GM18498 (cell line): Measurements from ENCODE around the gene SLC12A6.
"Not testable (repeated sequence)": the region's sequence is repeated elsewhere in the genome, so short reads cannot be mapped to it uniquely, and the experiment has no call there.

Source experiments
- ATAC-seq: cut with Tn5 transposase; IDR thresholded peaks from one replicate; pipeline ENCODE4 v1.9.1; 2021; ENCODE audit warnings: mild to moderate bottlenecking, moderate library complexity; ENCODE audit not compliant: unreplicated experiment

SLC12A6 gene

GRCh38 chr15:34337557-34338306, at the start of gene SLC12A6:
Gene SLC12A6 (minus strand): TSS chr15:34337781. CDS start chr15:34336680, 1,101 bp downstream.
- peak; percentile 71 for ATAC-seq

DNA sequence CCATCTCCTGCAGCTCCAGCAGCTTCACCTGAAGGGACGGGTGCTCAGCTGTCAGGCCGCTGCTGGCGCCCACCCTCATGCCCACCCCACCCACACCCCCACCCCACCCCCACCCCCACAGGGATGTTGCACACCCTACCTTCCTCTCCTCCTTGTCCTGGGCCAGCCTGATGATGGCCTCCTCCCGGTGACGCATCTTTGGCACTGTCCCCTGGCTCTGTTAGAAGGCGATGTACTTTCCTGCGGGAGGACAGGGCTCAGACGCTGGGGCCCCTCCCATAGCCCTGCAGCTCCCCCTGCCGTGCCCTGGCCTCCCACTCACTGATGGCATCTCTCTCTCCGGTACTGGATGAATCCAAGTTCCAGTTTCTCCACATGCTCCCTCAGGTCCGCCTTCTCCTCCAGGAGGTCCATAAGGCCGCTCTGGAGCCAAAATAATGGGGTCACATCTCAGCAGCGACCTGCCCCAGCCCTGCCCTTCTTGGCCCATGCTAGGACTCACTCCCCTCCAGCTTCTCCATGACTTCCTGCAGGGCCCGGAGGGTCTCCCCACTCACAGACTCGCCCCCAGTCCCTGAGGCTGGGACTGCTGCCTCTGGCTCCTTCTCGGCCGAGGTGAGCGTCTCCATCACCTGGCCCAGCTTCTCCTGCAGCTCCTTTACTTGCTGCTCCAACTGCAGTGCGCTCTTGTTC, 44.4 kb upstream of the SLC12A6 start:
- not testable (repeated sequence) for ATAC-seq

DNA sequence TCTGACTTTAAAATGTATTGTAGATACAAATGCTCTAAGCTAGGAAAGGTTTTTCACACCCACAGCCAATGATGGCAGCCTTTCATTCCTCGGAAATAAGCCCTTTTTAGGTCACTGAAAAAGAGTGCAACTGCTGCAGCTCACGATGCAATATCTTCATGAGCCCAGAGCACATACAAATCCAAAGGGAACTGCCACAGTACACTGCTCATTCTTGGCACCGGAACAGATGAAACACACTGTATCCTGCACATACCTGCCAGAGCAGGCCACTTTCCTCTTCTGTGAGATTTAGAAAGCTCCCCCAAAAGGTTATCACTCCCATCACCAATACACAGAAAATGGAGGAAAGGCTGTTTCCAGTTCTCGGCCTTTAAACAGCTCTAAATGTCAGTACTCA, 42.9 kb upstream of the SLC12A6 start:
- not testable (repeated sequence) for ATAC-seq

DNA sequence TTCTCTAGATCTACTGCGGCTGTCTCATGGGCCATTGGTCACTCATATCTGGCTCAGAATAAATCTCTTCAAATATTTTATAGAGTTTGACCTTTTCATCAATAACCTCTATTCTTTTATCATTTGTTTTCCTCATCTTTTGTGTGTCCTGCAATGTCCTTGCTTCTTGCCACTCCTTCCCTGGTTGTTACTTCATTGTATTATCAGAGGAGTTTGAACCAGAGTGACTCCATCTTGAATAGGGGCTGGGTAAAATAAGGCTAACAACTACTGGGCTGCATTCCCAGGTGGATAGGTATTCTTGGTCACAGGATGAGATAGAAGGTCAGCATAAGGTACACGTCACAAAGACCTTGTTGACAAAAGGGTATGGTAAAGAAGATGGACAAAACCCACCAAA, 39.3 kb upstream of the SLC12A6 start:
- no peak for ATAC-seq

DNA sequence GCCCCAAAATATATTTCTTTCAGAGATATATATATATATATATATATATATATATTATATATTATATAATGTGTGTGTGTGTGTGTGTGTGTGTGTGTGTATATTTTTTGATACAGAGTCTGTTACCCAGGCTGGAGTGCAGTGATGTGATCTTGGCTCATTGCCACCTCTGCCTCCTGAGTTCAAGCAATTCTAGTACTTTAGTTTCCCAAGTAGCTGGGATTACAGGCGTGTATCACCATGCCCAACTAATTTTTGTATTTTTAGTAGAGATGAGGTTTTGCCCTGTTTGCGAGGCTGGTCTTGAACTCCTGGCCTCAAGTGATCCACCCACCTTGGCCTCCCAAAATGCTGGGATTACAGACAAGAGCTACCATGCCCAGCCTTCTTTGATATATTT, 38.0 kb upstream of the SLC12A6 start:
- not testable (repeated sequence) for ATAC-seq

GRCh38 chr15:34374816-34375215, 37.2 kb upstream of the SLC12A6 start:
- ATAC-seq, result no peak

- ATAC-seq, result no peak
Observed at GRCh38 chr15:34373951-34374350, 36.4 kb upstream of the SLC12A6 start.

DNA sequence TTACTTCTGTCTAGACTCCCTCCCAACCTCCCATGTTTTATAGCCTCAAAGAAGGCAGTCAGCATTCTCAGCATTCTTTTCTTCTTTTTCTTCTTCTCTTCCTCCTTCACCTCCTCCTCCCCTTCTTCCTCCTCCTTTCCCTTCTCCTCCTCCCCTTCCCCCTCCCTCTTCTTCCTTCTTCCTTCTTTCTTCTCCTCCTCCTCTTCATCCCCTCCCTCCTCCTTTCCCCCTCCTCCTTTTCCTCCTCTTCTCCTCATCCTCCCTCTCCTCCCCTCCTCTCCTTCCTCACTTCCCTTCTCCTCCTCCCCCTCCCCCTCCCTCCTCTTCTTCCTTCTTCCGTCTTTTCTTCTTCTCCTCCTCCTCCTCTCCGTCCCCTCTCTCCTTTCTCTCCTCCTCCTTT, 33.1 kb upstream of the SLC12A6 start:
- no peak for ATAC-seq

DNA sequence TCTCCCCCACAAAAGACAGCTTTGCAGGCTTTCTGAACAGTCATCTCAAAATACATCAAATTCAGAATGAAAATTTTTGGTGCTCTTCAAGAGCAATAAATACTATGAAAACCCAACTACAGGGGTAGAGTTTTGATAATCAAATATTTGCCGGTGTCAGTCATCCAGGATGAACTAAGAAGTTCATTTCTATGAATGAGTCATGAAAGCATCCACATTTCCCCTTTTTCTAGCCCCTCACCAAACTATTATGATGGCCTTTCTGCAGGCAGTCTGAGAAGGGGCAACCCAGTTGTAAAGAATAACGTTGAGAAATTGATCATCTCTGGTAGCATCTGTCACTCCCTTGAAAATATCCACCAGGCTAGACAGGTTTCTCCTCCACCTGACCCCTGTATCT, 32.5 kb upstream of the SLC12A6 start:
- no peak for ATAC-seq

GRCh38 chr15:34367101-34368081, 29.8 kb upstream of the SLC12A6 start, which contains the start of gene LPCAT4:
Gene LPCAT4 (minus strand): TSS chr15:34367196. CDS start chr15:34367100, 96 bp downstream.
- ATAC-seq, result peak; percentile 87

DNA sequence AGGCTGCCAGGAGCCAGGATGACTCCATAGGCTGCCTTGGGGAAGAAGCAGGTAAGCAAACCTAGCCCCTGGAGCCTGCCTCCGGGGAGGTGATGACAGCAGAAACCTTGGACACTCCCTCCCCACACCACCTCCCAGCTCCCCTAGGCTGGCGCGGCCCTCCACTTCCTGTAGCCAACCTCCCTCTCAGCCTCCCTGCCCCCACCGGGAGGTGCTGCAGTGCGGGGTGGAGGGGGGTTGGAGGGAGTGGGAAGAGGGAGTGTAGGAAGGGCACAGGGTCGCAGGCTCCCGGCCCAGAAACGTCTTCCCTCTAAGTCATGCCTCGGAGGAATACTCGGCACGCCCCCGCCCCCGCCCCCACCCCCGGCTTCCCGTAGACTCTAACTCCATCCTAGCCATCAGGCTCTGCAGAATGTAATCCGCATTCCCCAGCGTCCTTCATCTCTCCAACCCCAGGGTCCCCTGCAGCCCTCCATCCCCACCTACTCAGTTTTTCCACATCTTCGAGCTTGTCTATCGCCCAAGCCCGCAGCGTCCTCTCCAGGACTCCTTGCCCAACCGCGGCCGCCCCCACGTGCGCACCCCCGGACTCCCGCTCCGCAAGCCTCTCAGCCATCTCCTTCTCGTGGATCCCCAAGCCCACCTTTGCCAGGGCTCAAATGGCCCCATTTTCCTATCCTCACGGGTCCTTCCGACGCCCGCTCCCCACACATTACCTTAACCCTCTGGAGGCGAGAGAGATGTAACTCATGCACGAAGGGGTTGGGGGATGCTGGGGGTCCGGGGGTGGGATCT, 28.9 kb upstream of the SLC12A6 start:
- no peak for ATAC-seq

- ATAC-seq, result no peak
Observed at GRCh38 chr15:34365836-34366235, 28.3 kb upstream of the SLC12A6 start.

GRCh38 chr15:34365091-34365825, 27.7 kb upstream of the SLC12A6 start:
- no peak for ATAC-seq

DNA sequence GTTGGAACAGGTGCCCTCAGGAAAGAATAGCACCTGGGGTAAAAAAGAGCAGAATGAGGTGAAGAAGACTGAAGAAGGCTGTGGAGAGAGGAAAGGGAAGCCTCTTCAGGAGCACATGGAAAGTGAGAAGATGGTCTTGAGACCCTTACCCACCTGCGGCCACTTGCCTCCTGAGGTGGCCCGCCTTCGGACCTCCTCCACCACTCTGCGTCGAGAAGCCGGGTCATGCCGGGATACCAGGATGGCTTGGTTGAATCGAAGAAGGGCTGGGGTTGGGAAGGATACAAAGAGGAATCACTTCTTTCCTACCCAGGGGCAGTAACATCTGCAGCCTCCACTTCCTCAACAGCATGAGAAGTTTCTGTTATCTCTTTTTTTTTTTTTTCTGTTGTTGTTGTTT, 26.5 kb upstream of the SLC12A6 start:
- ATAC-seq, result no peak

GRCh38 chr15:34362047-34362773, 24.6 kb upstream of the SLC12A6 start:
- ATAC-seq, result no peak

DNA sequence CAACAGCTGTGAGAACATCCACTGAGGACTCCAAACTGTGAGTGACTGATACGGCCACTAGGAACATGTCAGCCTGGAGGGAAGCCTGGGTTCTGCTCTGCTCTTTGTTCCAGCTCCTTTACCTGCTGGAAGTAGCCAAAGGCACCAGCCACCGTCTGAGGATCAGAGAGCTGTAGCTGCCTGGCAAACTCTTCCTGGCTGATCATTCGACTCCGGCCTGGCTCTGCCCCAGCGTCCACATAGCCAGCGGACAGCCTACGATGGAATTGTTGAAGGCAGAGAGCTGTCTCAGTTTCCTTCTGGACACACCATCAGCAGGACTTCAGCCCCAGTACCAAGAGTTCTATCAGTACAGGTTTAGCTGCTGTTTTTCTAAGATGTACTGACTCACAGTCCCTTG, 23.7 kb upstream of the SLC12A6 start:
- ATAC-seq, result no peak

DNA sequence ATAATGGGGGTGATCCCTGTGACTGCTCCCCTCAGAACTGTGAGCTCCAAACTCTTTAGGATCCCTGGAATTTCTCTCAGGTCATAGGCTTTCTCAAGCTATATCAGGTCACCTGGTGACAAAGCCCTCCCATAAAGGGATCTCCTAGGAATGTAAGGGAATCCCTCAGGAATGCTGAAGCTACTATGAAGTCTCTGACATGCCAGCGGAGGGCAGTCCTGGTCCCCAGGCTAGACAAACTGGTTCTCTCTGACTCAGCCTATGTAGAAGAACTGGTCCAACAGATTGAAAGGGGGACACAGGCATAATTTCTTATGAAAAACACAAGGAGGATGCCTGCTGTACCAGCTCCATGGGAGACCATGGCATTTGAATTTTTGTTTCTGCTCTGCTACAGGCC, 22.7 kb upstream of the SLC12A6 start:
- no peak for ATAC-seq

GRCh38 chr15:34359416-34359815, 21.8 kb upstream of the SLC12A6 start:
- ATAC-seq, result no peak

- no peak for ATAC-seq
Observed at GRCh38 chr15:34358948-34359347, 21.4 kb upstream of the SLC12A6 start.
